Measurements from ENCODE around the gene BRMS1.

DNA sequence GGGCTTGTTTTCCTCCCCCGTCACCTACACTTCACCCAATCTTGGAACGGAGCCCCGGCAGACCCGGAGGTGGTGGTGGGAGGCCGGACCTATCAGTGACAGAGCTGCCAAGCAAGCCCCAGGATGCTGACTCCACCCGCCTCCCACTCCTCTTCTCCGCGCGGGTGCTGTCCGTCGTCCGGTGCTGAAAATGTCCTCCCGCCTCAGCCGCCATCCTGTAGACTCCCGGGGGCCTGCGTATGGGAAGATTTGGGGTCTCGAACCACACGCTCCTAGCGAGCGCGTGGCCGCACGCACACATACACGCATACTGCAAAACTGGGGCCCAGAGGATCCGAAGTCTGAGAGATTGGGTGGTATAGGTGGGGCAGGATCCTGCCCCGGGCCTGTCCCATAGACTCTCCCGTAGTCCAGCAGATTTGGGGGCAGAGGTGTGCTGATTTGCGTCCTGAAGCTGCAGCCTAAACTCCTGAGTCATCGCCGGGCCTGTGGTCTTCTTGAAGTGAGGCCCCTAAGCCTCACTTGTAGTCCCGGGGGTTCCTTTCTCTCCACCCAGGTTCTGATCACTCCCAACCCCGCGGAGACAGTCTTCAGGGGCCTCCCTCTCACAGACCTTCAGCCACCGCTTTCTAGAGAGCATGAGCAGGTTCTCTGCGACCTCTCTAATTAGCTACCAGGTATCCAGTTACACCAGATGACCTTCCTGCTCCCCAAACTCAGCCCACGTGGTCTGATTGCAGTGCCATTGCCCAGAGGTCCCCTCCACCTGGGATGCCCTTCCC lies 55.2 kb downstream of the BRMS1 start:
- TF ChIP-seq, protein P1, sequence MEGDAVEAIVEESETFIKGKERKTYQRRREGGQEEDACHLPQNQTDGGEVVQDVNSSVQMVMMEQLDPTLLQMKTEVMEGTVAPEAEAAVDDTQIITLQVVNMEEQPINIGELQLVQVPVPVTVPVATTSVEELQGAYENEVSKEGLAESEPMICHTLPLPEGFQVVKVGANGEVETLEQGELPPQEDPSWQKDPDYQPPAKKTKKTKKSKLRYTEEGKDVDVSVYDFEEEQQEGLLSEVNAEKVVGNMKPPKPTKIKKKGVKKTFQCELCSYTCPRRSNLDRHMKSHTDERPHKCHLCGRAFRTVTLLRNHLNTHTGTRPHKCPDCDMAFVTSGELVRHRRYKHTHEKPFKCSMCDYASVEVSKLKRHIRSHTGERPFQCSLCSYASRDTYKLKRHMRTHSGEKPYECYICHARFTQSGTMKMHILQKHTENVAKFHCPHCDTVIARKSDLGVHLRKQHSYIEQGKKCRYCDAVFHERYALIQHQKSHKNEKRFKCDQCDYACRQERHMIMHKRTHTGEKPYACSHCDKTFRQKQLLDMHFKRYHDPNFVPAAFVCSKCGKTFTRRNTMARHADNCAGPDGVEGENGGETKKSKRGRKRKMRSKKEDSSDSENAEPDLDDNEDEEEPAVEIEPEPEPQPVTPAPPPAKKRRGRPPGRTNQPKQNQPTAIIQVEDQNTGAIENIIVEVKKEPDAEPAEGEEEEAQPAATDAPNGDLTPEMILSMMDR (IDR thresholded peaks at IDR 0.05) = no peak
- TF ChIP-seq, protein P2, sequence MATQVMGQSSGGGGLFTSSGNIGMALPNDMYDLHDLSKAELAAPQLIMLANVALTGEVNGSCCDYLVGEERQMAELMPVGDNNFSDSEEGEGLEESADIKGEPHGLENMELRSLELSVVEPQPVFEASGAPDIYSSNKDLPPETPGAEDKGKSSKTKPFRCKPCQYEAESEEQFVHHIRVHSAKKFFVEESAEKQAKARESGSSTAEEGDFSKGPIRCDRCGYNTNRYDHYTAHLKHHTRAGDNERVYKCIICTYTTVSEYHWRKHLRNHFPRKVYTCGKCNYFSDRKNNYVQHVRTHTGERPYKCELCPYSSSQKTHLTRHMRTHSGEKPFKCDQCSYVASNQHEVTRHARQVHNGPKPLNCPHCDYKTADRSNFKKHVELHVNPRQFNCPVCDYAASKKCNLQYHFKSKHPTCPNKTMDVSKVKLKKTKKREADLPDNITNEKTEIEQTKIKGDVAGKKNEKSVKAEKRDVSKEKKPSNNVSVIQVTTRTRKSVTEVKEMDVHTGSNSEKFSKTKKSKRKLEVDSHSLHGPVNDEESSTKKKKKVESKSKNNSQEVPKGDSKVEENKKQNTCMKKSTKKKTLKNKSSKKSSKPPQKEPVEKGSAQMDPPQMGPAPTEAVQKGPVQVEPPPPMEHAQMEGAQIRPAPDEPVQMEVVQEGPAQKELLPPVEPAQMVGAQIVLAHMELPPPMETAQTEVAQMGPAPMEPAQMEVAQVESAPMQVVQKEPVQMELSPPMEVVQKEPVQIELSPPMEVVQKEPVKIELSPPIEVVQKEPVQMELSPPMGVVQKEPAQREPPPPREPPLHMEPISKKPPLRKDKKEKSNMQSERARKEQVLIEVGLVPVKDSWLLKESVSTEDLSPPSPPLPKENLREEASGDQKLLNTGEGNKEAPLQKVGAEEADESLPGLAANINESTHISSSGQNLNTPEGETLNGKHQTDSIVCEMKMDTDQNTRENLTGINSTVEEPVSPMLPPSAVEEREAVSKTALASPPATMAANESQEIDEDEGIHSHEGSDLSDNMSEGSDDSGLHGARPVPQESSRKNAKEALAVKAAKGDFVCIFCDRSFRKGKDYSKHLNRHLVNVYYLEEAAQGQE (IDR thresholded peaks at IDR 0.05; ENCODE audit: insufficient read depth in 1 of 2, low read depth in 2 of 2, low read length in 1 of 2) = peak; percentile 97 to 99
